GM23338 (cell line): ENCODE measurements around the gene SLC22A4. TPM values are rescaled to one million over a fixed set of nuclear protein-coding genes. Genes with fewer than 3 reads are reported as not detected.

Experiments
- CREB1 ChIP-seq: fragments of 250-450 bp; sonication (Bioruptor Pico); IDR thresholded peaks from 2 replicates; pipeline ENCODE4 v1.5.0; 2020; ENCODE audit warnings: low read depth, mild to moderate bottlenecking, moderate library complexity
- JUNB ChIP-seq: IDR thresholded peaks from one replicate; pipeline ENCODE4 v1.6.1; 2016; ENCODE audit warnings: antibody characterized with exemption; ENCODE audit not compliant: unreplicated experiment
- REST ChIP-seq: IDR thresholded peaks from one replicate; pipeline ENCODE4 v1.6.1; 2018; ENCODE audit warnings: antibody characterized with exemption; ENCODE audit not compliant: unreplicated experiment
- STAT1 ChIP-seq: IDR thresholded peaks from one replicate; pipeline ENCODE4 v1.6.1; 2016; ENCODE audit warnings: antibody characterized with exemption; ENCODE audit not compliant: unreplicated experiment
- ZNF331 ChIP-seq: fragments of 250-450 bp; sonication (Bioruptor Pico); IDR thresholded peaks from 2 replicates; pipeline ENCODE4 v1.5.0; 2020; ENCODE audit warnings: low read depth, mild to moderate bottlenecking, moderate library complexity
- ZNF462 ChIP-seq: fragments of 250-450 bp; sonication (Bioruptor Pico); IDR thresholded peaks from 2 replicates; pipeline ENCODE4 v1.5.0; 2020; ENCODE audit warnings: mild to moderate bottlenecking, moderate library complexity
- polyA plus RNA-seq: library from polyadenylated mRNA; unstranded; fragments of >200 nt; fragmentation: Nextera tagmentation; extraction: Ambion mirVana; gene quantifications from 2 replicates; pipeline ENCODE4 v1.2.1, GENCODE V29; 2016
- total RNA-seq: library from RNA; depleted of rRNA; stranded (reverse); fragments of >200 nt; shearing (Covaris generic); gene quantifications from 2 replicates; pipeline ENCODE4 v1.2.3, GENCODE V29; 2014
- TF ChIP-seq, protein P1 (sequence below), 2 experiments: fragments of 200-600 bp in 1 of 2; sonication (generic) in 1 of 2; conservative IDR thresholded peaks; 2 replicates each; pipeline versions ENCODE4 v1.5.1 to v1.6.1; 2016 to 2017; ENCODE audit warnings: antibody characterized with exemption in 2 of 2, low read depth in 2 of 2, mild to moderate bottlenecking in 2 of 2, moderate library complexity in 1 of 2

Gene SLC22A4
- total and polyA plus RNA-seq, 2 experiments from 2014 or later, result 0.28 to 0.40 TPM

- no peak for TF ChIP-seq ZNF462 (CRISPR knock-in tag)
- TF ChIP-seq ZNF331 (CRISPR knock-in tag), result no peak
- no peak for TF ChIP-seq CREB1 (CRISPR knock-in tag)
- TF ChIP-seq, protein P1, sequence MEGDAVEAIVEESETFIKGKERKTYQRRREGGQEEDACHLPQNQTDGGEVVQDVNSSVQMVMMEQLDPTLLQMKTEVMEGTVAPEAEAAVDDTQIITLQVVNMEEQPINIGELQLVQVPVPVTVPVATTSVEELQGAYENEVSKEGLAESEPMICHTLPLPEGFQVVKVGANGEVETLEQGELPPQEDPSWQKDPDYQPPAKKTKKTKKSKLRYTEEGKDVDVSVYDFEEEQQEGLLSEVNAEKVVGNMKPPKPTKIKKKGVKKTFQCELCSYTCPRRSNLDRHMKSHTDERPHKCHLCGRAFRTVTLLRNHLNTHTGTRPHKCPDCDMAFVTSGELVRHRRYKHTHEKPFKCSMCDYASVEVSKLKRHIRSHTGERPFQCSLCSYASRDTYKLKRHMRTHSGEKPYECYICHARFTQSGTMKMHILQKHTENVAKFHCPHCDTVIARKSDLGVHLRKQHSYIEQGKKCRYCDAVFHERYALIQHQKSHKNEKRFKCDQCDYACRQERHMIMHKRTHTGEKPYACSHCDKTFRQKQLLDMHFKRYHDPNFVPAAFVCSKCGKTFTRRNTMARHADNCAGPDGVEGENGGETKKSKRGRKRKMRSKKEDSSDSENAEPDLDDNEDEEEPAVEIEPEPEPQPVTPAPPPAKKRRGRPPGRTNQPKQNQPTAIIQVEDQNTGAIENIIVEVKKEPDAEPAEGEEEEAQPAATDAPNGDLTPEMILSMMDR (conservative IDR thresholded peaks at IDR 0.05; ENCODE audit: low read depth in 2 of 2), result no peak
- TF ChIP-seq STAT1, result no peak
- TF ChIP-seq REST, result no peak
- TF ChIP-seq JUNB, result no peak
Measured at GRCh38 chr5:132388244-132389050, 94.3 kb downstream of the SLC22A4 start (continued).
